Right atrium auricular region (tissue), 2 donors: ENCODE results near the gene COL4A4. TPM values are rescaled to one million over a fixed set of nuclear protein-coding genes. Genes with fewer than 3 reads are reported as not detected.

Source experiments
- DNase-seq: peaks from one replicate; pipeline ENCODE4 v3.0.0-alpha.2; 2019; ENCODE audit warnings: low spot score
- H3K27ac ChIP-seq, 2 donors: fragments of 200-600 bp; sonication (generic); 1 replicate in 1 of 2; 2 replicates in 1 of 2; pipeline ENCODE4 v1.5.1; 2016 to 2019
- H3K27me3 ChIP-seq, 2 donors: fragments of 200-600 bp; sonication (generic); one replicate each; pipeline versions ENCODE4 v1.5.1 to v1.6.0; 2017 to 2019
- H3K36me3 ChIP-seq: fragments of 200-600 bp; sonication (generic); one replicate; pipeline ENCODE4 v1.5.1; 2016
- H3K4me1 ChIP-seq, 2 donors: fragments of 200-600 bp; sonication (generic); one replicate each; pipeline versions ENCODE4 v1.5.1 to v1.6.0; 2017 to 2019
- H3K4me3 ChIP-seq, 2 donors: fragments of 200-600 bp; sonication (generic); 1 replicate in 1 of 2; 2 replicates in 1 of 2; pipeline ENCODE4 v1.5.1; 2017 to 2019; ENCODE audit warnings: mild to moderate bottlenecking in 1 of 2, moderate library complexity in 1 of 2
- H3K9me3 ChIP-seq, 2 donors: fragments of 200-600 bp; sonication (generic); one replicate each; pipeline ENCODE4 v1.5.1; 2019
- total RNA-seq, 2 donors: library from RNA; depleted of rRNA; stranded (reverse); fragments of >200 nt; gene quantifications; one replicate each; pipeline ENCODE4 v1.1.0, GENCODE V29; 2016
- TF ChIP-seq, protein P1 (sequence below), 2 donors: fragments of 200-600 bp; sonication (generic); IDR thresholded peaks; one replicate each; pipeline ENCODE4 v1.5.1; 2019; ENCODE audit warnings: antibody characterized with exemption in 2 of 2

Gene COL4A4
- 10 to 100 TPM in 1 of 2 donors, 1 to 10 TPM in 1; 3.8 to 10.0 TPM for total RNA-seq

DNA sequence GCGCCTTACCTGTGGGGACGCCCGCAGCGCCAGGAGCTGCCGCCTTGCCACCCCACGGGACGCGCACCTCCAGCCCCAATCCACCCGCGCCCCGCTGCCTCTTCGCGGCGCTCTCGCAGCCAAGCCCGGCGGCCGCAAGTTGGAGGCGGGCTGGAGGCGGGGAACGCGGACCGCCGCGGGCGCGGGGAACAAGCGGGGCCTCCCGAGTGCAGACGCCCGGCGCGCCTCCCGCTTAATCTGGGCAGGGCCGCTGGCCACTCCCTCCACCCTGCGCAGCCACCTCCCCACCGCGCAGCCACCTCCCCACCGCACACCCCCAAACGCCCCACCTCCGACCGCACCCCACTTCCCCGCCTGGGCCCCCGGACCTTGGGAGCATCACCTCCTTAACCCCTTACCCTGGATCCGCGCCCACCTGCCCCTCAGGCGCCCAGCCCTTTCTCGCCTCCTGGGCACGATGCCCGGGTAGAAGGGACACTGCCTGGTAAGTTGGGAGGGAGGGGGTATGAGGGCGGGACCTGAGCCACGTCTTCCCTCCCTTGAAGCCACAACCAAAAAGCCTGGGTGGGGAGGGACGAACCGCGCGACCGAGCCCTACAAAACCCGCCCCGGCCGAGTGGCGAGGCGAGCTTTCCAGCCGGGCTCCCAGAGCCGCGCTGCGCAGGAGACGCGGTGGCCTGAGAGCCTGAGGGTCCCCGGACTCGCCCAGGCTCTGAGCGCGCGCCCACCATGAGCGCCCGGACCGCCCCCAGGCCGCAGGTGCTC, at the start of gene COL4A4, which contains the start of gene COL4A3:
TSS of gene COL4A4 (minus strand) at position 208 of the 765 bp plus-strand sequence. CDS start 16,722 bp downstream, outside the sequence.
TSS of gene COL4A3 (plus strand) at position 627 of the 765 bp plus-strand sequence. CDS start at position 730, 103 bp downstream.
- Histone ChIP-seq H3K36me3 (no peaks in the 10 kb centered on the region), H3K9me3 (no peaks in the 10 kb centered on the region), H3K4me3 (peak within 1 kb of the TSS; percentile 67 to 76), H3K27me3 (no peaks in the 10 kb centered on the region), H3K4me1 (peaks cover 0 to 7% of the 10 kb centered on the region in 2 donors), H3K27ac (peak within 1 kb of the TSS; percentile 85 to 86)
- peak; percentile 69 for DNase-seq
- TF ChIP-seq, protein P1, sequence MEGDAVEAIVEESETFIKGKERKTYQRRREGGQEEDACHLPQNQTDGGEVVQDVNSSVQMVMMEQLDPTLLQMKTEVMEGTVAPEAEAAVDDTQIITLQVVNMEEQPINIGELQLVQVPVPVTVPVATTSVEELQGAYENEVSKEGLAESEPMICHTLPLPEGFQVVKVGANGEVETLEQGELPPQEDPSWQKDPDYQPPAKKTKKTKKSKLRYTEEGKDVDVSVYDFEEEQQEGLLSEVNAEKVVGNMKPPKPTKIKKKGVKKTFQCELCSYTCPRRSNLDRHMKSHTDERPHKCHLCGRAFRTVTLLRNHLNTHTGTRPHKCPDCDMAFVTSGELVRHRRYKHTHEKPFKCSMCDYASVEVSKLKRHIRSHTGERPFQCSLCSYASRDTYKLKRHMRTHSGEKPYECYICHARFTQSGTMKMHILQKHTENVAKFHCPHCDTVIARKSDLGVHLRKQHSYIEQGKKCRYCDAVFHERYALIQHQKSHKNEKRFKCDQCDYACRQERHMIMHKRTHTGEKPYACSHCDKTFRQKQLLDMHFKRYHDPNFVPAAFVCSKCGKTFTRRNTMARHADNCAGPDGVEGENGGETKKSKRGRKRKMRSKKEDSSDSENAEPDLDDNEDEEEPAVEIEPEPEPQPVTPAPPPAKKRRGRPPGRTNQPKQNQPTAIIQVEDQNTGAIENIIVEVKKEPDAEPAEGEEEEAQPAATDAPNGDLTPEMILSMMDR (IDR thresholded peaks at IDR 0.05): no peak

DNA sequence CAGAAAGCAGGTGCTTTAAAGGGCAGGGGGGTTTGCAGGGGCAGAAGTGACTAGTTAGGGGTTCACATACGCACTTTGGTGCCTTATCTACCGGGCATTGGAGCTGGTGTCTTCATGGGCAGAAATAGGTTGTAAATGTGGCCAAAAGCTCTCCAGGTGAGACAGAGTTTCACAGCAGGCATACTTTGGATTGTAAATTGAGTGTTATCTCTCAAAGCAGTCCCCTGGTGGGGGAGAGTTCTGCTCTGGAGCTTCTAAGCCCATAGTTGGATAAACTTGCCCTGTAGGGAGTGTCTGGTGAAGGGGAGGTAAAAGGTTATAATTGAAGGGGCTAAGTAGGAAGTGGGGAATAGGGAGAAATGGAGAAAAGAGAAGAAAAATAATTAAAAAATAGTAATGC, 43.6 kb upstream of the COL4A4 start:
- no peak overlapping the region for H3K4me3 ChIP-seq
- TF ChIP-seq, protein P1 (IDR thresholded peaks at IDR 0.05): no peak

DNA sequence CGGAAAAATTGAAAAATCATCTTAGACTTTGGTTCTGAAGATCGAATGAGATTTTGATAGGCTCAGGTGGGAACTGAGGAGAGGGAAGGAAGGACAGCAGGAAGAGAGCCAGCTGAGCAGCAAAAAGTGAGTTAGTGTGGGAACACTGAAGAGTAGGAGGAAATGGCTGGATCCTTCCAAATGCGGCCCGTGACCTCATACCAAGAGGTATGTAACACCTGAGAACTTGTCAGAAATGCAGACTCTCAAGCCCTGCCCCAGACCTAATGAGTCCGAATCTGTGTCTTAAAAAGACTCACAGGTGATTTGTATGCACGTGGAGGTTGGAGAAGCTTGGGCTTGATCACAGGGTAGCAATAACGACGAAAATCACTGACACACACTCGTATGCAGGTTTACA, 42.4 kb upstream of the COL4A4 start:
- no peak overlapping the region for H3K27ac ChIP-seq
- no peak for DNase-seq
- H3K4me1 ChIP-seq: no peaks in the 10 kb centered on the region
- TF ChIP-seq, protein P1 (IDR thresholded peaks at IDR 0.05): no peak
- H3K27me3 ChIP-seq: no peaks in the 10 kb centered on the region
- no peak overlapping the region for H3K4me3 ChIP-seq
- H3K9me3 ChIP-seq: no peaks in the 10 kb centered on the region
- H3K36me3 ChIP-seq: no peaks in the 10 kb centered on the region

More for the DNA sequence above, 43.6 kb upstream of the COL4A4 start:
- Histone ChIP-seq H3K27ac (no peak overlapping the region), H3K27me3 (no peaks in the 10 kb centered on the region), H3K9me3 (no peaks in the 10 kb centered on the region), H3K4me1 (no peaks in the 10 kb centered on the region), H3K36me3 (no peaks in the 10 kb centered on the region)
- no peak for DNase-seq

DNA sequence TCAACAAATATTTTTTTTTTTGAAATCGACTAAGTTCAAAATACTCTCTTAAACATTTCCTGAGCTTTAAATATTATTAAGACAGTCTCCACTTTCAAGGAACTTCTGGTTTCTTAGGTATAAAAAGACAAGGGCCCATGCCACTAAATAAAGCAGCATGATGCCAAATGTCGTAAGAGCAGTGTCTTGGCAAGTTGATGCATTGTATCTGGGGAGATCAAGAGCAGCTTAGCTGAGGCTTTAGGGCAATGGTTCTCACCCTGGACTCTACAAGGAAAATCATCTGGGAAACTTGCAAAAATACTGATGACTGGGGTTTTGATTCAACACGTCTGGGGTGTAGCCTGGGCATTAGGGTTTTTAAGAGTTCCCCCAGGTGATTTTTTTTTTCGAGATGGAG, 41.7 kb upstream of the COL4A4 start:
- Histone ChIP-seq H3K27ac (no peak overlapping the region), H3K4me1 (no peaks in the 10 kb centered on the region), H3K36me3 (no peaks in the 10 kb centered on the region), H3K9me3 (no peaks in the 10 kb centered on the region), H3K4me3 (no peak overlapping the region), H3K27me3 (no peaks in the 10 kb centered on the region)
- TF ChIP-seq, protein P1 (IDR thresholded peaks at IDR 0.05): no peak
- no peak for DNase-seq

DNA sequence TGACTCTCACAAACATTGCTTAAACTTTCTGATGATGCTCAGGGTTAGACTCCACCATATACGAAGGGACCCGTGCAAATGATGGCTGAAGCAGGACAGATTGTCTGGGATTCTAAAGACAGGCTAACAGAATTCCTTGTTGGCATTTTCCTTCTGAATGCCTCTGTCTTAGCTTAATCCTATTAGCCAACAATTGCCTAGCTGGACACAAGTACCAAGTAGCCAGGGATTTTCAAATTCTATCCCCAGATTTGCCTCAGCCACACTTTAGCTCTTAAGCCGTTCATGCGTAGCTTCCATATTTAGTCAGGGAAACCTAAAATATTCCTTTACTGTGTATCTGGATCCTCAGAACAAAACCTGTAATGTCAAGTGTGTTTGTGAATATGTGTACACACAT, 40.4 kb upstream of the COL4A4 start:
- DNase-seq: no peak
- TF ChIP-seq, protein P1 (IDR thresholded peaks at IDR 0.05): no peak

More for the DNA sequence above, 40.4 kb upstream of the COL4A4 start:
- H3K27ac ChIP-seq: no peak overlapping the region
- no peaks in the 10 kb centered on the region for H3K36me3 ChIP-seq
- H3K4me3 ChIP-seq: no peak overlapping the region
- no peaks in the 10 kb centered on the region for H3K9me3 ChIP-seq
- H3K4me1 ChIP-seq: no peaks in the 10 kb centered on the region
- H3K27me3 ChIP-seq: no peaks in the 10 kb centered on the region
